ENCODE results near the gene CILP2.

The CILP2 gene

DNA sequence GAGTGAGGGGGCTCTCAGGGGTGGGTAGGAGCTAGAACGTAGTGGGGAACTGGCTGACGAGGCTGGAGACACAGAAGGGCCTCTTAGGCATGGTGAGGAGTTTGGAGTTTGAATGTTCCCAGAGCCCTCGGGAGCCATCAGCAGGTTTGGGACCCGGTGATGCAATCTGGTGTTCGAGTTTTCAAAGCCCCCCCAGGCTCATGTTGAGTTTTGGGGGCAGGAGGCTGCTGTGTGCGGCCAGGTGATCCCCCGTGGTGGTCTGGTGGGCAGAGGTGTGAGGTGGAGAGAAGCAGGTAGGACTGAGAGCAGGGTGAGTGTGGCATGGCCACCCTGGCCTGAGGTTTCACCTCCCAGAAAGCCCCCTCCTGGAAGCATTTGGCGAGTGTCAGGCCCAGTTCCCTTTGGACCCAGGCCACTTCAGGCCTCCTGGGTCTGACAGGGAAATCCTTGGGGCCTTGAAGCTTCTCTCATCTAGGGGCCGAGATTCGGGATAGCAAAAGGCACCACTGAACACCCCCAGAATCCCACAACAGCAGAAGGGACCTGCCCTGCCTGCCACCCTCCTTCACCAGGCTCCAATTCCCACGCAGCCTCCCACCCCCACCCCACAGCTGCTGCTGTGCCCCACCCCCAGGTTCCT, 8.2 kb upstream of the CILP2 start:
- in situ Hi-C loops (cut with HindIII; ENCODE audit: low sequenced_read_pairs) = loop anchor here (5.0 kb wide), 1 partner anchor 62 kb away; no protein-coding TSS in a partner anchor
- TF ChIP-seq, protein P1, sequence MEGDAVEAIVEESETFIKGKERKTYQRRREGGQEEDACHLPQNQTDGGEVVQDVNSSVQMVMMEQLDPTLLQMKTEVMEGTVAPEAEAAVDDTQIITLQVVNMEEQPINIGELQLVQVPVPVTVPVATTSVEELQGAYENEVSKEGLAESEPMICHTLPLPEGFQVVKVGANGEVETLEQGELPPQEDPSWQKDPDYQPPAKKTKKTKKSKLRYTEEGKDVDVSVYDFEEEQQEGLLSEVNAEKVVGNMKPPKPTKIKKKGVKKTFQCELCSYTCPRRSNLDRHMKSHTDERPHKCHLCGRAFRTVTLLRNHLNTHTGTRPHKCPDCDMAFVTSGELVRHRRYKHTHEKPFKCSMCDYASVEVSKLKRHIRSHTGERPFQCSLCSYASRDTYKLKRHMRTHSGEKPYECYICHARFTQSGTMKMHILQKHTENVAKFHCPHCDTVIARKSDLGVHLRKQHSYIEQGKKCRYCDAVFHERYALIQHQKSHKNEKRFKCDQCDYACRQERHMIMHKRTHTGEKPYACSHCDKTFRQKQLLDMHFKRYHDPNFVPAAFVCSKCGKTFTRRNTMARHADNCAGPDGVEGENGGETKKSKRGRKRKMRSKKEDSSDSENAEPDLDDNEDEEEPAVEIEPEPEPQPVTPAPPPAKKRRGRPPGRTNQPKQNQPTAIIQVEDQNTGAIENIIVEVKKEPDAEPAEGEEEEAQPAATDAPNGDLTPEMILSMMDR (IDR thresholded peaks at IDR 0.05; ENCODE audit: low read depth, low read length, missing control alignments) = no peak
- H3K4me3 ChIP-seq (ENCODE audit: low read depth, low read length) = no peak overlapping the region
- no peak for DNase-seq (ENCODE audit: low read depth)

DNA sequence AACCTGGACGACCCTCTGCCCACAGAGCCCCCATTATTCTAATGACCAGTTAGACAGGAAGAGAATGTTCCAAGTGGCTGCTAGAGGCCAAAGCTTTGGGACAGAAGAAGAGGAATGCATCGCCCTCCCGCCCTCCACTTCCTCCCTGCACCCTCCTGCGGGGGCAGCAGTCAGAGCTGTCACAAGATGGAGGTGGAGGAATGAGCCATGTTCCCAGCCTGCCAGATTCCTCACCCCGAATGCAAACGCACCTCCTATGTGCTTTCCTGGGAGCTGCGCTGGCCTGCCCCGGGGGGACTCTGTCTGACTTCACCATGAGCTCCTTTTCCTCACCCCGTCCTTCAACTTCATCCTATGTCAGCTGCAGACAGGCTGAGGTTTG, 7.7 kb upstream of the CILP2 start:
- TF ChIP-seq, protein P1 (IDR thresholded peaks at IDR 0.05; ENCODE audit: low read depth, low read length, missing control alignments) = no peak
- in situ Hi-C loops (cut with HindIII; ENCODE audit: low sequenced_read_pairs) = loop anchor here (5.0 kb wide), 1 partner anchor 62 kb away; no protein-coding TSS in a partner anchor
- H3K4me3 ChIP-seq (ENCODE audit: low read depth, low read length) = no peak overlapping the region
- no peak for DNase-seq (ENCODE audit: low read depth)

DNA sequence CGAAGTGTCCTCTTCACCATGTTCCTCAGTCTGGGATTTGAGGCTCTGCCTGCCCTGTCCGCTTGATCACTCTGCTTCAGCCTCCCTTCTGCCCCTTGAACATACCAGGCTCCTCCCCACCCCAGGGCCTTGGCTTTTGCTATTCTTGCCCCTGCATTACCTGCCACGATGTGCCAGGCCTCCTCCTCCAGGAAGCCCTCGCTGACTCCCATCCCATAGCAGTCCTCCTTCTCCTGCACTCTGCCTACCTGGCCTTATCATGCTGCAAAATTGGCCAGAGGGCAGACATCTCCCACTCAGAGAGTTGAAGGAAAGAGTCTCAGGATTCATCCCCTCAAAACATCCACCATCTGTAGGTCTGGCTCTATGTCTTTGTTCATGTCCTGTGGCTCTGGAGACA, 7.2 kb upstream of the CILP2 start:
- TF ChIP-seq, protein P1 (IDR thresholded peaks at IDR 0.05; ENCODE audit: low read depth, low read length, missing control alignments) = no peak
- H3K4me3 ChIP-seq (ENCODE audit: low read depth, low read length) = no peak overlapping the region
- no peak for DNase-seq (ENCODE audit: low read depth)
- in situ Hi-C loops (cut with HindIII; ENCODE audit: low sequenced_read_pairs) = loop anchor here (5.0 kb wide), 1 partner anchor 61 kb away; no protein-coding TSS in a partner anchor

DNA sequence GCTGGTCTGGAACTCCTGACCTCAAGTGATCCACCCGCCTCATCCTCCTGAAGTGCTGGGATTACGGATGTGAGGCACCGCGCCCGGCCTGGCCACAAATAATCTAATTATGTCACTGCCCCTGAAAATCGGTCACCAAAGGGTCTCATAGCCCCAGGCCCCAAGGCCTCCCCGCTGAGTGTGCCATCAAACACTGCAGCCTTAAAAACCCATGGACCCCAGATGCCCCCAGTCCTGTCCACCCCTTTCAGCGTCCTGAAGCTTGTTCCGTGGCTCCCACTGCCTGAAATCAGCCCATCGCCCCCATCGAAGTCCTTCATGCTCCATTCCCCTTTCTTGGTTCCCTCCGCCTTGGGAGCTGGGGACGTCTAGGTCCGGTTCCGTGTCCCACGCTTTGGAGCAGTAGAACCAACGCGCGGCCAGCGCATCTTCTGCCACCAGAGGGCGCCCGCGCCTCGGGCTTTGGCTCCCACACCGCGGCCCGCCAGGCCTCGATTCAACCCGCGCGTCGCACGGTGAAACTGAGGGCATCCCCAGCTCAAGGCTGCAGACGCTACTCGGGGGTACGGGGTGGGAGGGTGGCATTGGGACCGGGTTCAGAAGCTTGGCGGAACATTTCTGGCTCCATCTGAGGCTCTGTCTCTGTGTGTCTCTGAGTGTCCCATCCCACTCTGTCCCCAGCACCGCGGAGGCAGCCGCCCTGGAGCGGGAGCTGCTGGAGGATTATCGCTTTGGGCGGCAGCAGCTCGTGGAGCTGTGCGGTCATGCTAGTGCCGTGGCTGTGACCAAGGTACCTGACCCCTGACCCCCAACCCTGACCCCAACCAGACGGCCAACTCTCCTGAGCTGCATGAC, 5.9 kb upstream of the CILP2 start:
- no peak overlapping the region for H3K4me3 ChIP-seq (ENCODE audit: low read depth, low read length)
- TF ChIP-seq, protein P1 (IDR thresholded peaks at IDR 0.05; ENCODE audit: low read depth, low read length, missing control alignments) = peak; percentile 94
- in situ Hi-C loops (cut with HindIII; ENCODE audit: low sequenced_read_pairs) = loop anchor here (5.0 kb wide), 1 partner anchor 60 kb away; no protein-coding TSS in a partner anchor
- no peak for DNase-seq (ENCODE audit: low read depth)

DNA sequence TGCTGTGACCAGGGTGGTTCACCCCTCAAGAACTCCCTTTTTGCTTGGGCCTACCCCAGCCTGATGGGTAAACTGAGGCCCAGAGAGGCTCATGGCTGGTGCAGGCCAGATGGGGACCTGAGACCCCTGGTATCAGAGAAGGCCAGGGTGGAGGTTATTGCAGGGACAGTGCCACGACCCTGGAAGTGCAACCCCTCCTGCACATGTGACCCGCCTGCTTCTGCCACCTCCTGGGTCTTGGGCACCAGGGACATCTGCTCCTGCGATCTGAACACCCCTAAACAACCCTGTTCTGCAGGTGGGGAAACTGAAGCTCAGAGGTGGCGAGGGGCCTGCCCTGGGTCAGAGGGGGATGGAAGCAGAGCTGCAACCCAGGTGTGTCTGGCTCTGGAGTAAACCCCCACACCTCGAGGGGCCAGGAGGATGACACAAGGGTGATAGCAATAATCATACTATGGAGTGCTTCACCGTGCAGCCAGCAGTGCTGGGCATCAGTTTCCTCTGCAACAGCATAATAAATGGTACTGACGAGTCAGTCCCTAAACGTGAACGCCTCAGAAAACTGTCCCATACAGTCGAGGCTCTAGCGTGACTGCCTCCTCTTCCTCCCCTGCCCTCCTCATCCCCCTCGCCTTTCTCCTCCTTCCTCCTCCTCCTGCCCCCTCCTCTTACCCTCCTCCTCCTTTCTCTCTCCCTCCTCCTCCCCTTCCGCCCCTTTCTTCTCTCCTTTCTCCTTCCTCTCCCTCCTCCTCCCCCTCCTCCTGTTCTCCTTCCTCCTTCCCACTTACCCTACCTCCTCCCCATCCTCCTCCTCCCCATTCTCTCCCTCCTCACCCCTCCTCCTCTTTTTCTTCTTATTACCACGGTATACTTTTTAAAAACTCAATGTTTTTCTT, 5.0 kb upstream of the CILP2 start:
- TF ChIP-seq, protein P1 (IDR thresholded peaks at IDR 0.05; ENCODE audit: low read depth, low read length, missing control alignments) = no peak
- H3K4me3 ChIP-seq (ENCODE audit: low read depth, low read length) = no peak overlapping the region
- in situ Hi-C loops (cut with HindIII; ENCODE audit: low sequenced_read_pairs) = loop anchor here (5.0 kb wide), 1 partner anchor 59 kb away; no protein-coding TSS in a partner anchor
- no peak for DNase-seq (ENCODE audit: low read depth)

DNA sequence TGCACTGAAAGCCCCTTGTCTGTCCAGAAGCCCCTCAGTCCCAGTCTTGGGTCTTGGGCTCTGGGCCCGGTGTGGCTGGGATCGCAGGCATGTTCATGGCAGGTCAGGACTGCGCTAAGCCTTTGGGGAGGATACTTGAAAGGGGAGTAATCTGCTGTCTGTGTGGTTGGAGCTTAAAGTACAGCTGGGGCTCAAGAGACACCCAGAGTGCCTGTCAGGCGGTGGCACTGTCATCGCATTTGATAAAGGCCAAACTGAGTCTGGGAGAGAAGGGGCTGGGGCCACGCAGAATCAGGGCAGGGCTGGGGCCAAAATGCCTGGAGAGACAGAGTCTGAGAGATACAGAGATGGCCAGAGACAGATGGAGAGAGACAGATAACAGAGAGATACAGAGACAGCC, 4.2 kb upstream of the CILP2 start:
- in situ Hi-C loops (cut with HindIII; ENCODE audit: low sequenced_read_pairs) = loop anchor here (5.0 kb wide), 1 partner anchor 58 kb away; no protein-coding TSS in a partner anchor
- no peak for DNase-seq (ENCODE audit: low read depth)
- H3K4me3 ChIP-seq (ENCODE audit: low read depth, low read length) = no peak overlapping the region
- TF ChIP-seq, protein P1 (IDR thresholded peaks at IDR 0.05; ENCODE audit: low read depth, low read length, missing control alignments) = no peak

Measured in astrocyte of the cerebellum (primary cell).